ENCODE results near the gene NAA40.

The NAA40 gene

GRCh38 chr11:63913866-63914830 lies 24.7 kb upstream of the NAA40 start:
- no peak for DNase-seq (ENCODE audit: low spot score)

- DNase-seq (ENCODE audit: low spot score): no peak
Observed at GRCh38 chr11:63914896-63915691, 23.7 kb upstream of the NAA40 start.

GRCh38 chr11:63915961-63916836 lies 22.6 kb upstream of the NAA40 start:
- peak; percentile 63 for DNase-seq (ENCODE audit: low spot score)

DNA sequence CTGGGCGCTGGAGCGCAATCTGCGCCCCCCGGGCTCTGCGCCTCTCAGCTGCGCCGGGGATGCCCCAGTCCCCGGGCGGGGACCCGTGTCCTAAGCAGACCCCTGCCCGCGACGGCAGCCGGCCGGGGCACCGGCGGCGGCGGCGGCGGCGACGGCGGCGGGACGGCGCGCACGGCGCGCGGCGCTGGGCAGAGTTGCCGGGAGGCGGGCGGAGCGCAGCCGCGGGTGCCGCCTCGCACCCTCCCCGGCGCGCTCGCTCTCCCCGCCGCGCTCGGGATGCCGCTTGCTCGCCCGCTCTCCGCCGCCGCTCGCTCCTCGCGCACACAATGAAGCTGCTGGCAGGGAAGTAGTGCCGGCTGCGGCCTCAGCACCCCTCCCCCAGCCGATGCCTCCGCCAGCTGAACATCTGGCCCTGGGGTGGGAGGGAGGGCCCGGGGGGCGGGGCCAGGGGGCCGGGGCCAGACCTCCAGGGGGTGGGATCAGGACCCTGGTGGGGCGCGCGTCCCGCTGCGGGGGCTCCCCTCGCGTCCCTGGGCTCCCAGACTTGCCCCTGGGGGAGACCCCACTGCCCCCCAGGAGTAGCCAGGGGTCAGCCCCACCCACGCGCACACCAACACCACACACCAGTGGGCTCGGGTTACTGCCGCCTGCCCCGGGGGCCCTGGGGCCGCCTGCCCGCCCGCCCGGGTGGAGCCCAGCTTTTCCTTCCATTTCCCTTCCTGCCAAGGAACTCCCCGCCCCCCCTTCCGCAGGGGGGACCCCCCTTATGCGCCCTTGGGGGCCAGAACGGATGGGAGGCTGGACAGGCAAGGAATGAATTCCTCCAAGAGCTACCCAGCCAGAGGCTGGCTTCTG lies 21.7 kb upstream of the NAA40 start, which contains the start of gene RCOR2:
Gene RCOR2, minus strand, starts transcription at position 328 of the 855 bp plus-strand sequence. CDS start 708 bp downstream, outside the sequence.
- peak; percentile 87 for DNase-seq (ENCODE audit: low spot score)

GRCh38 chr11:63917692-63918506 lies 20.9 kb upstream of the NAA40 start:
- DNase-seq (ENCODE audit: low spot score): peak; percentile 49

- no peak for DNase-seq (ENCODE audit: low spot score)
Observed at GRCh38 chr11:63918507-63919191, 20.2 kb upstream of the NAA40 start.

DNA sequence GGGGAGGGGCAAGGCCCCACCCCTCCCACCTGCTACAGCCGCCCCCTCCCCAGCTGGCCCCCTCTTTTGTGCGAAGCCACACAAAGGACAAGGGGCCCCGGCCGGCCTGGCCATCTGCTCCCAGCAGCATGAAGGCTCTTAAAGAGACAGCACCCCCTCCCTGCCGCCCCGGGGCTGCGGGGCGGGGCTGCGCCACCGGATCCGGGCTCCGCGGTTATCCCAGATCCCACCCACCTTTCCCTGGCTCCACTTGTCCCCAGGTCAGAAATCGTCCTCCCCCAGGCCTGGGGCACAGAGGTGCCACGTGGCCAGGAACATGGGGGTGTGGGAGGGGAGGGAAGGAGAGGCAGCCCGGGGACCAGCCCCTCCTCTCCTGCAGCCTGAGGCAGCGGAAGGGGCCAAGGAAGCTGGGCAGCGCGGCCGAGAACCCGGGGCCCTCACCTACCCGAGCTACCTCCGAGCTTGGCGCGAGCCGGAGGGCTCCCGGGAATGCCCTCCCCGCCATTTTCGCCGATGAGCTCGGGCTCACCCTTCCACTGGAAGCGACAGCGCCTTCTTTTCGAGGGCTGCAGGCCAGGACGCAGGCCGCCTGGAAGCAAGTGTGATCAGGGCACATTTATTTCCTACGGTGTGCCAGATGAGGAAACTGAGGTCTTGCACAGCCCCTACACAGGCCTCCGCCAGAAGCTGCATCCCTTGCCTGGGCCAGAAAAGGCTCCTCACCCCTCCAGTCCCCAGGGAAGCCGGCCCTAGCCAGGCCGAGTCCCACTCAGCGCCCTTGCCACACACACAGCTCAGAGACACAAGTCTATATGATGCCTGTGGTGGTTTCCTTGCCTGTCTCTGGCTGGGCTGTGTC lies 19.3 kb upstream of the NAA40 start:
- DNase-seq (ENCODE audit: low spot score): no peak

GRCh38 chr11:63920126-63920938 lies 18.5 kb upstream of the NAA40 start:
- DNase-seq (ENCODE audit: low spot score): peak; percentile 60

DNA sequence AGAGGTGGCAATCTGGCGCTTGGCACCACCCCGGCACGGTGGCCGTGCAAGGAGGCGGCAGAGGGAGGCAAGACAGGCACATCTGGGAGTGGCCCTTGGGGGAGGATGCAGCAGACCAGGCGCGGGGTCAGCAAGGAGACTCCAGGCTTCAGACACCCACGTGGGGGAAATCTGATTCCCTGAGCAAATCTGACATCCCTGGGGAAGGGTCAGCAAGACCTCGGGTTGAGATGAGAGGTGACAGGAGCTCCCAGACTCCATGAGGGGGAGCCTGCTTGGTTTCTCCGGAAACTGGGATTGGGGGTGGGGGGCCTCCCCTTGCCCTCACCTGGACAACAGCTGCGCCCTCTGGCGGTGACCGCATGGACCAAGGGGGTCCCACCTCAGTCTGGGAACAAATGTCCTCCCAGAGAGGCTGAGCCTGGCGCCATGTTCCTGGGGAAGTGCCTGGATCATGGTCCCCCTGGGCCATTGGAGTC lies 17.8 kb upstream of the NAA40 start:
- DNase-seq (ENCODE audit: low spot score): no peak

DNA sequence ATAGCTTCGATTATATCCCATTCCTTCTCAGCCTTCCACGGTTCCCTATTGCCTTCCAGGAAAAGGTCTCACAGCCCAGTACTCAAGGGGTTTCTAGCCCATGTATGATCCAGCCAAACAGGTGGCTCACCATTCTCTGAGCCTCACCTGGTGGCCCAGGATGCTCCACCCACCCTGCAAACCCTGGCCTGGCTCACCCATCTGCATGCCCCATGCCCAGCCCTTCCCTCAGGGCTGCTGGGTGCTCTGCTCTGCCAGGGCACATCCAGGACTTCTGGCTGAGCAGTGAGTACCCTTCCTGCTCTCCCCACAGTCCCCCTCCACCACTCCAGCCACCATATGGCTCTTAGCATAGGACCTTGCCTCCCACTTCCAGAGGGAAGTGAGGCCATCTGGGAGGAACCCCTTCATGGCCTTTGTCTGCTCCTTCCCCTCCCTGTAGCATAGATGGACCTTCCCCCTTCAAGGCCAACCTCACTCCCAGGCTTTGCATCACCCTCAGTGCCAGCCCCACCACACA lies 16.1 kb upstream of the NAA40 start:
- no peak for DNase-seq (ENCODE audit: low spot score)

- DNase-seq (ENCODE audit: low spot score): no peak
Observed at GRCh38 chr11:63923319-63923718, 15.5 kb upstream of the NAA40 start.

- DNase-seq (ENCODE audit: low spot score): no peak
Observed at GRCh38 chr11:63929616-63930015, 9.2 kb upstream of the NAA40 start.

DNA sequence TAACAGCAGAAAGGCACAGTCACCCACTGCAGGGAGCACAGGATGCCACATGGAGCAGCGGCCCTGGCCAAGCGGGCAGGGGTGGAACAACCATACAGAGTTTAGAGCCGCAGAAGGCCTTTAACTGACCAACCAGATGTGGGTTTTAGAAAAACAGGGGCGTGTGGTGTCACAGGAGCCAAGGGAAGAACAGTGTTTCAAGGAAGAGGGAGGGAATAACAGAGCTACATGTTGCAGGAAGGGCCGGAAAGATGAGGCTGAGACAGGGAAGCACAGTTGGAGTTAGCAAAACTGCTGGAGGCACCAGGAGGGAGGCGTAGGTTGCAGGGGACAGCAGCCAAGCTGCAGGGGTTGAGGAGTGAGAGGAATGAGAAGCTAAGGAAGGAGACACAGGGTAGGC lies 7.8 kb upstream of the NAA40 start:
- no peak for DNase-seq (ENCODE audit: low spot score)

DNA sequence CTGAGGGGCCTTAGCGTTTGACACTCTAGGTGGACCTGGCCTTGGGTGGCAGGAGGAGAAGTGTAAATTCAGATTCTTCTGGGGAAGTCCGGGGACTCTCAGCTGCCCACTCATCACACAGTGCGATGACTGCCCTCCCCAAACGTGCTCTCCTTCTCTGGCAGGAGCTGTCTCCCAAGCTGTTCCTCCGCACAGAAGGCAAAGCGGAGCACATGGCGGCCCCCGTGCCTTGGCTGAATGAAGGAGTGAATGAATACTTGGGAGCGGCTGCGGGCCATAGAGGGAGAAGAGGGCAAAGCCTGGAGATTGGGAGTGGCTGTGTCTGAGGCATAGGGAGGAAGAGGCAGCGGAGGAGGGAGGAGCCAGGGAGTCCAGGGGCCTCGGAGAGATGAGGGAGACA lies 6.9 kb upstream of the NAA40 start:
- no peak for DNase-seq (ENCODE audit: low spot score)

GRCh38 chr11:63933459-63933858 lies 5.3 kb upstream of the NAA40 start:
- peak; percentile 52 for DNase-seq (ENCODE audit: low spot score)

DNA sequence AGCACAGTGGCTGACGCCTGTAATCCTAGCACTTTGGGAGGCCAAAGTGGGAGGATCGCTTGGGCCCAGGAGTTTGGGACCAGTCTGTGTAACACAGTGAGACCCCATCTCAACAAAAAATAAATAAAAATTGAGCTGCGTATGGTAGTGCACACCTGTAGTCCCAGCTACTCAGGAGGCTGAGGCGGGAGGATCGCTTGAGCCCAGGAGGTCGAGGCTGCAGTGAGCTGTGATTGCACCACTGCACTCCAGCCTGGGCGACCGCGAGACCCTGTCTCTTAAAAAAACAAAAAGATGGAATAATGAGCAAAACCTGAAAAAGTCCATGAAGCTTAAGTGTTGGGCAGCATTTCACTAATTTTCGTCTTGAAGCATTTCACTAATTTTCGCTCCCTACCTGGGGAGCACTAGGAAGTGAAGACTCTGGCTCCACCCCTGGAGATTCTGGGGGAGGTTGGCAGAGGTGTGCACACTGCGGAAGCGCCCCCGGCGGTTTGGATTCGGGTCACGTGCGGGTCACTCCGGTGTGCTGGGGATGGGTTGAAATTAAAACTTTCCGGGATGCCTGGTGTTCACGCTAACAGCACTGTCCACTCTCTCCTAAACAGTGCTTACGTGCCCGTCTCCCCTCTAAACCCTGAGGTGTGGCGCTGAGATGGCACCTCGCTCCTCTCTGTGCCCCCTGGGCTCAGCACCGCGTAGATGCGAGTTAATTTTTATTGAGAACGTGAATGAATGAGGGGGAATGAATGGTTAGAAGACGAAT lies 906 bp upstream of the NAA40 start:
- DNase-seq (ENCODE audit: low spot score): no peak

Measured in AG08395 (cell line).